Activated T-helper 2 cell treated with anti-CD3 and anti-CD28 coated beads, Interferon-gamma antibody, Interleukin-2, Interleukin-4, amounts not matched to agents 10 μg/mL and 5 μg/mL and 100 μg/mL, durations not matched to agents 14 hours and 24 hours and 36 hours (primary cell): ENCODE data around the gene EFCAB8. TPM values are rescaled to one million over a fixed set of nuclear protein-coding genes. Genes with fewer than 3 reads are reported as not detected.
"Not testable (repeated sequence)": the region's sequence is repeated elsewhere in the genome, so short reads cannot be mapped to it uniquely, and the experiment has no call there.

Experiments used
- DNase-seq: peaks from one replicate; pipeline ENCODE4 v3.0.0; 2021; ENCODE audit warnings: low spot score
- H3K27ac Mint-ChIP-seq: one replicate; pipeline ENCODE4 v1.8.0; 2021; ENCODE audit warnings: mixed read lengths
- H3K27me3 Mint-ChIP-seq: one replicate; pipeline ENCODE4 v1.8.0; 2021; ENCODE audit warnings: low read depth, mixed read lengths
- H3K36me3 Mint-ChIP-seq: one replicate; pipeline ENCODE4 v1.8.0; 2021; ENCODE audit warnings: low read depth, mixed read lengths
- H3K4me1 Mint-ChIP-seq: one replicate; pipeline ENCODE4 v1.8.0; 2021; ENCODE audit warnings: low read depth, mixed read lengths
- H3K4me3 Mint-ChIP-seq: one replicate; pipeline ENCODE4 v1.8.0; 2021; ENCODE audit warnings: low read depth, mild to moderate bottlenecking, moderate library complexity, mixed read lengths
- H3K9me3 Mint-ChIP-seq: one replicate; pipeline ENCODE4 v1.8.0; 2021; ENCODE audit warnings: mixed read lengths
- intact Hi-C: fragments of 100-400 bp; cut with micrococcal nuclease; formaldehyde crosslinking; loops from one replicate; pipeline ENCODE4 v1.15.1; 2023
- total RNA-seq: library from RNA; stranded (reverse); gene quantifications from 2 replicates; pipeline ENCODE4 v1.2.3, GENCODE V29; 2022

Gene EFCAB8
- total RNA-seq, 1 donor from 2014 or later = 0.52 TPM

- intact Hi-C loops = loop anchor here (2.0 kb wide), 1 partner anchor 23 kb away; no protein-coding TSS in a partner anchor
- H3K4me3 Mint-ChIP-seq = no peak overlapping the region
- peaks cover under 1% of the 10 kb centered on the region for H3K9me3 Mint-ChIP-seq
- H3K27ac Mint-ChIP-seq = no peak overlapping the region
- H3K27me3 Mint-ChIP-seq = no peaks in the 10 kb centered on the region
- peaks cover 57% of the 10 kb centered on the region for H3K4me1 Mint-ChIP-seq
- peak; percentile 7 for DNase-seq
- H3K36me3 Mint-ChIP-seq = peaks cover 3% of the 10 kb centered on the region
Observed at GRCh38 chr20:32969356-32970114, 110.8 kb downstream of the EFCAB8 start.

GRCh38 chr20:32970115-32970972, 111.6 kb downstream of the EFCAB8 start:
- Mint-ChIP-seq H3K9me3 (peaks cover 8% of the 10 kb centered on the region), H3K4me1 (peaks cover 54% of the 10 kb centered on the region), H3K36me3 (peaks cover 10% of the 10 kb centered on the region), H3K27me3 (no peaks in the 10 kb centered on the region), H3K4me3 (no peak overlapping the region), H3K27ac (no peak overlapping the region)
- intact Hi-C loops = no loop called here
- DNase-seq = peak; percentile 8

DNA sequence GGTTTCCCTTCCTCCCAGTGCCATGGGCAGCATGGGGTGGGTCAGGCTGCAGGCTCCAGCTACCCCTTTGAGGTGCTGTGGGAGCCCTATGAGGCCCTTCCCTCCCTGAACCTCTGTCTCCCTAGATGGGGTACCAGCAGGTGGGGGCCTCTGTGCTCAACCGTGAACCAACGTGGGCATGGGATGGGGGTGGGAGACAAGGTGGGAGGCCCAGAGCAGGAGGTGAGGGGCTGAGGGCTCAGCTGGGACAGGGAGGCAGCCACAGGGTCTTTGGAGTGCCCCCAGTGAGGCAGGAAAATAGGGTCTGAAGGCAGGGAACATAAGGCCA, 112.2 kb downstream of the EFCAB8 start:
- DNase-seq = peak; percentile 8
- Mint-ChIP-seq H3K4me3 (no peak overlapping the region), H3K27me3 (no peaks in the 10 kb centered on the region), H3K36me3 (peaks cover 15% of the 10 kb centered on the region), H3K4me1 (peaks cover 48% of the 10 kb centered on the region), H3K27ac (no peak overlapping the region), H3K9me3 (peaks cover 13% of the 10 kb centered on the region)
- intact Hi-C loops = no loop called here

- Mint-ChIP-seq H3K27me3 (no peaks in the 10 kb centered on the region), H3K27ac (no peak overlapping the region), H3K9me3 (peaks cover 19% of the 10 kb centered on the region), H3K4me1 (peaks cover 46% of the 10 kb centered on the region), H3K36me3 (peaks cover 21% of the 10 kb centered on the region), H3K4me3 (no peak overlapping the region)
- no peak for DNase-seq
- intact Hi-C loops = no loop called here
Observed at GRCh38 chr20:32971703-32972161, 113.0 kb downstream of the EFCAB8 start.

GRCh38 chr20:32972181-32973076, 113.7 kb downstream of the EFCAB8 start:
- Mint-ChIP-seq H3K9me3 (peaks cover 21% of the 10 kb centered on the region), H3K27ac (no peak overlapping the region), H3K4me1 (peaks cover 40% of the 10 kb centered on the region), H3K27me3 (no peaks in the 10 kb centered on the region), H3K36me3 (peaks cover 22% of the 10 kb centered on the region), H3K4me3 (peak overlapping the region; percentile 11)
- intact Hi-C loops = no loop called here
- DNase-seq = peak; percentile 84

GRCh38 chr20:32973077-32973717, 114.5 kb downstream of the EFCAB8 start:
- DNase-seq = no peak
- Mint-ChIP-seq H3K4me3 (peak overlapping the region; percentile 11), H3K9me3 (peaks cover 21% of the 10 kb centered on the region), H3K27me3 (no peaks in the 10 kb centered on the region), H3K4me1 (peaks cover 32% of the 10 kb centered on the region), H3K27ac (no peak overlapping the region), H3K36me3 (peaks cover 22% of the 10 kb centered on the region)
- intact Hi-C loops = no loop called here

DNA sequence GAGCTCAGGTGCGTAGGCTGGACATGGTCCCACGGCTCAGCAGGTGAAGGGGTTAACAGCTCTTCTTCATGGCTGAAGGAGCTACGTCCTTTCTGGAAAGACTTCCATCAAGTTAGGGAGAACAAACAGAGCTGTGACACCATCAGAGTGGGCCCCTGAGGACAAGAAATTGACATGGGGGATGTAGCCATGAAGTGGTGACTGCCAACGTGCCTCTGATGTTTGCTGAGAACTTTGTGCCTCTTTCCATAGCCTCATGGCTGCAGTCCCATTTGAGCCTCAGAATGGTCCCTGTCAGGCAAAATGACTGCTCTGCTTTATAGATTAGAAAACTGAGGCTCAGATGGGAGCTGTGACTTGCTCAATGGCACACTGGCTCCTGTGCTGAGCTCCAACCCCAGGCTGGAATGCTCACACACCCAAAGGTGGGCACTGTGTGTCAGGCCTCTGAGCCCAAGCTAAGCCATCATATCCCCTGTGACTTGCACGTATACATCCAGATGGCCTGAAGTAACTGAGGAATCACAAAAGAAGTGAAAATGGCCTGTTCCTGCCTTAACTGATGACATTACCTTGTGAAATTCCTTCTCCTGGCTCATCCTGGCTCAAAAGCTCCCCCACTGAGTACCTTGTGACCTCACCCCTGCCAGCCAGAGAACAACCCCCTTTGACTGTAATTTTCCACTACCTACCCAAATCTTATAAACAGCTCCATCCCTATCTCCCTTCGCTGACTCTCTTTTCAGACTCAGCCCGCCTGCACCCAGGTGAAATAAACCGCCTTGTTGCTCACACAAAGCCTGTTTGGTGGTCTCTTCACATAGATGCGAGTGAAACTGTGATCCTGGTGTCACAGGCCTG, 115.7 kb downstream of the EFCAB8 start:
- H3K4me3 Mint-ChIP-seq, intact Hi-C loops, H3K27me3 Mint-ChIP-seq, DNase-seq: not testable (repeated sequence)
- peaks cover 21% of the 10 kb centered on the region for H3K9me3 Mint-ChIP-seq
- peaks cover 22% of the 10 kb centered on the region for H3K36me3 Mint-ChIP-seq
- H3K27ac Mint-ChIP-seq = peak overlapping the region; percentile 40
- peaks cover 20% of the 10 kb centered on the region for H3K4me1 Mint-ChIP-seq

GRCh38 chr20:32975121-32975520, 116.4 kb downstream of the EFCAB8 start:
- DNase-seq, H3K27me3 Mint-ChIP-seq, intact Hi-C loops, H3K27ac Mint-ChIP-seq, H3K4me3 Mint-ChIP-seq: not testable (repeated sequence)
- H3K36me3 Mint-ChIP-seq = peaks cover 22% of the 10 kb centered on the region
- peaks cover 13% of the 10 kb centered on the region for H3K4me1 Mint-ChIP-seq
- H3K9me3 Mint-ChIP-seq = peaks cover 21% of the 10 kb centered on the region

DNA sequence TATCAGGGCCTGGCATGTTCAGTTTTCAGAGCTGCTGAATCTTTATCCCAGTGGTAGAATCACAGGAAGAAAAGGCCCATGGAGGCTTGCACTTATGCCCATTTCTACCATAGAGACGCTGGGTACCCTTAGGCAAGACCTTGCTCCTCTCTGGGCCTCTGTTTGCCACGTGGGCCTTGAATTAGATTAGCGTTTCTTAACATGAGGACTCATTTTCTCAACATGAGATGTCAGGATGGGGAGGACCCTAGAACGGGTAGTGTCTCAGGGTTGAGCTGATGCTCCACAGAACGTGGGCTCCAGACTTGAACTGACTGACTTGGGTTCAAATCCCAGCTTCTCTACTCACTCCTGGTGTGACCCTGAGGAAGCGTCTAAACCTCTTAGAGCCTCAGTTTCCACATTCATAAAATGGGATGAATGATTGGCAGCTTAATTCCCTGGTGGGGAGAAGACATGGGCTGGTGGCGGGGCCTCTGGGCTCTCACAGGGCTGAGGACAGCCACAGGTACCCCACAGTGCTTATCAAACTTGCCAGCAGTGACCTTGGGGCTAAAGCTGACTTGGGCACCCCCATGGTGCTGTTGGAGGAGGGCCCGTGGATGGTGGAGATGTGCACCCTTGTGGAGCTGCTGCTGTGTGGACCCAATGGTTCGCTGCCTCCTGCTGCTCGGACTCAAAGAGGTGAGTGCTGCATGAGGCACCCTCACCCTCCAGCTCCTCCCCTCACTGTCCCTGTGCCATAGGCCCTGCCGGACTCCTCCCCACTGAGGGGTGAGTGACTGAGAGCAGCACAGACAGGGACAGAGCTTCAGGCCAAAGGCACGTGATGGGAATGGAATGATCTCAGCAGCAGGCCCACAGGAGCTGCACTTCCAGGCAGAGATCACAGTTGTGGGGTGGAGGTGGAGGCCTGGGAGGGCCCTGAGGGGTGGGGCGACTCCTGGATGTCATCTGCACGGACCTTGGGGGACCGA, 117.3 kb downstream of the EFCAB8 start:
- peak overlapping the region; percentile 35 for H3K27ac Mint-ChIP-seq
- intact Hi-C loops = no loop called here

DNA sequence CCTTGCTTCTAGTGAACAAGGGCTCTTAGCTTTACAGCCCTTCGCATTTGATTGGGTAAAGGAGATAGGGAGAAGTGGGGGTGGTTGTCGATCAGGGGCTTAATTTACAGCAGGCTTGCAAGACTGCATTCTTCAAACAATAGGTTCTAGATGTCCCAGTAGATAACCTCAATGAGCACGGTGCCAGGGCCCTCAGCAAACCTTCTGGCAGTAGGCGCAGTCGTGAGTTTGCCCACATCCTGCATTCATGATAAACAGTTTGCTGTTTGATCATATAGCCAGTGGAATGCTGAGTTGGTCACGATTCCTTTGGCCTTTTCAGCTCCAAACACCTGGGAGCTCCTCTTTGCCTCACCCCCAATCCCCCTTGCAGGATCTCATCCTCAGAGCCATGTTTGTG, 118.0 kb downstream of the EFCAB8 start:
- DNase-seq = no peak
- Mint-ChIP-seq H3K36me3 (peaks cover 22% of the 10 kb centered on the region), H3K4me3 (no peak overlapping the region), H3K27me3 (no peaks in the 10 kb centered on the region), H3K9me3 (peaks cover 21% of the 10 kb centered on the region), H3K4me1 (peaks cover 7% of the 10 kb centered on the region), H3K27ac (peak overlapping the region; percentile 35)
- intact Hi-C loops = no loop called here

More for the DNA sequence above, 117.3 kb downstream of the EFCAB8 start:
- DNase-seq = no peak
- no peaks in the 10 kb centered on the region for H3K27me3 Mint-ChIP-seq
- H3K4me3 Mint-ChIP-seq = no peak overlapping the region
- H3K9me3 Mint-ChIP-seq = peaks cover 21% of the 10 kb centered on the region
- H3K4me1 Mint-ChIP-seq = peaks cover 7% of the 10 kb centered on the region
- peaks cover 22% of the 10 kb centered on the region for H3K36me3 Mint-ChIP-seq
